LoVo (cell line): ENCODE data around the gene GMCL2.
A peak's percentile ranks its signal among the peaks of the same experiment; 100 is the strongest.

ENCODE experiments used
- DNase-seq: peaks from one replicate; pipeline ENCODE4 v3.0.0-alpha.2; 2016; ENCODE audit warnings: low spot score

The GMCL2 gene

DNA sequence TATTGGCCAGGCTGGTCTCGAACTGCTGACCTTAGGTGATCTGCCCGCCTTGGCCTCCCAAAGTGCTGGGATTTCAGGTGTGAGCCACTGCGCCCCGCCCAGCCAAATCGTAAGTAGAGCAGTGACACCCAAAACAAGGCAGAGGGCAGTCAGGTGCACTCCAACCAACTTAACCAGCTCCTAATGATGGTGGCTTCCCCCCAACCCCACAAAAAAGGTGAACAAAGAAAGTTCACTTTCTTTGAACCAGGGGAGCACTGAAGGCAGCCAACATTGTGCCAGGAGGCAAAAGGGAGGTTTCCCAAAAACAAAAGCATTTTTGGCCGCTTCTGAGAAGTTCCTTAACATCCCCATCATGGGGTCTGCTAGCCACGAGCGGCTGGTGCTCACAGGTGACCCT is 9.6 kb downstream of the GMCL2 start:
- DNase-seq: no peak

DNA sequence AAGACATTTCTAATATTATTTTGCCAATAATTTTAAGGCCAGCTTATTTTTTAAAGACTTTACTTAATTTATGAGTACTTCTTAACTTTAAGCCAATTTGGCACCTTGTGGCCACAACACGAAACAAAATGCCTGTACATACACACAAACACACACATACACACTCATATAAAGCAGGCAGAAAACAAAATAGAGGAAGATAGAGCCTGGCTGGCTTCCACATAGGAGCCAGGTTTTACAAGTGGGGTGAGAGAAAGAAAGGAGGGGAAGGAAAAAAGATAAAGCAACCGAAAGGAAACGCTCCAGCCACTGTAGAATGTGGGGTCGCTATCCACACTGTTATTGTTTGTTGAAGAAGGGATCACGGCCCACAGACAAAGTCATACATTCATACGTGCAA is 10.4 kb downstream of the GMCL2 start:
- DNase-seq: no peak

DNA sequence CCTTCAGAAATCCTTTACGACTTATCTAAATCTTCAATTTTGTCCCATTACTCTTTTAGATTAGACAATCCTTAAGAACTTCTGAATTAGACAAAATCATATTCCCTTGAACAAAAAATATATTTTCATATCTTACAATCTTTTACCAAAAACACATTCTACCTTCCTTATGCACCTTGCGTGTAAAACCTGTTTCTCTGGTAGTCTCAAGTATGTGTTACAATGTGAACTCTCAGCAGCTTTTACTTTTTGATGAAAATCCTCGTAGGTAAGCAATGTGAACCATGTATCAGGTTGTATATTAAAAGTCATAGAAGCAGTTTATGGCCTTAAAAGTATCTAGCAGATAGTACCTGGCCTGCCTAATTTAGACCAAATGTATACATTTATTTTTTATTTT is 12.7 kb downstream of the GMCL2 start:
- no peak for DNase-seq

DNA sequence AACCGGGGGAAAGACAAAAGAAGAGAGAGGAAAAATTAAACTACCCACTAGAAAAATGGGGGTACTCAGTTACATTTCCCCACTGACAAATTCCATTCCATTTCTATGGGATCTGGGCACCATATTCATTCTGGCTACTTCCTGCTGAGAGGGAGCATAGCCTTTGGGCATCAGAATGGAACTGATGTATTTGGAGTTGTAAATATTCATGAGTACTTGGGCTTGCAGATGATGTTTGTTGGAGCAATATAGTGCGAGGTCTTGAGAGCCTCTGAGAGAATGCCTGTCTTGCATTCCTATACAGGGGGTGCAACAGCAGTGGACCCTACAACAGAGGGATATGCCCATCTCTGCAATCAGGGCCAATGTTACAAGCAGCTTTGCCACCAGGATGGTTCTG is 16.7 kb downstream of the GMCL2 start:
- no peak for DNase-seq

DNA sequence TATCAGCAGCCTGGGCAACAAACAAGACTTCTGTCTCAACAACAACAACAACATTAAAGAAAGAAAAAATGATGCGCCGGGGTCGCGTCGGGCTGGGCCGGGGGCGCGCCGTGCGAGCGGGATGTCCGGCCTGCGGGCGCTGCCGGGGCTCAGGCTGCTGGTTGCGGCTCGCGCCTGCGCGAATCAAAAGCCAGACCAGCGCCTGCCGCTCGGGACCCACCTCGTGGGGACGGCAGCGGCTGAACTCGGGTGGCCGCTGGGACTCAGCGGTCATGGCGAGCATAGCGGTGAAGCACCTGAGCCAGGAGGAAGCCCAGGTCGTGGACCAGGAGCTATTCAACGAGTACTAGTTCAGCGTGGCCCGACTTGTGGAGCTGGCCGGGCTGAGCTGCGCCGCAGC is 21.6 kb downstream of the GMCL2 start:
- no peak for DNase-seq

DNA sequence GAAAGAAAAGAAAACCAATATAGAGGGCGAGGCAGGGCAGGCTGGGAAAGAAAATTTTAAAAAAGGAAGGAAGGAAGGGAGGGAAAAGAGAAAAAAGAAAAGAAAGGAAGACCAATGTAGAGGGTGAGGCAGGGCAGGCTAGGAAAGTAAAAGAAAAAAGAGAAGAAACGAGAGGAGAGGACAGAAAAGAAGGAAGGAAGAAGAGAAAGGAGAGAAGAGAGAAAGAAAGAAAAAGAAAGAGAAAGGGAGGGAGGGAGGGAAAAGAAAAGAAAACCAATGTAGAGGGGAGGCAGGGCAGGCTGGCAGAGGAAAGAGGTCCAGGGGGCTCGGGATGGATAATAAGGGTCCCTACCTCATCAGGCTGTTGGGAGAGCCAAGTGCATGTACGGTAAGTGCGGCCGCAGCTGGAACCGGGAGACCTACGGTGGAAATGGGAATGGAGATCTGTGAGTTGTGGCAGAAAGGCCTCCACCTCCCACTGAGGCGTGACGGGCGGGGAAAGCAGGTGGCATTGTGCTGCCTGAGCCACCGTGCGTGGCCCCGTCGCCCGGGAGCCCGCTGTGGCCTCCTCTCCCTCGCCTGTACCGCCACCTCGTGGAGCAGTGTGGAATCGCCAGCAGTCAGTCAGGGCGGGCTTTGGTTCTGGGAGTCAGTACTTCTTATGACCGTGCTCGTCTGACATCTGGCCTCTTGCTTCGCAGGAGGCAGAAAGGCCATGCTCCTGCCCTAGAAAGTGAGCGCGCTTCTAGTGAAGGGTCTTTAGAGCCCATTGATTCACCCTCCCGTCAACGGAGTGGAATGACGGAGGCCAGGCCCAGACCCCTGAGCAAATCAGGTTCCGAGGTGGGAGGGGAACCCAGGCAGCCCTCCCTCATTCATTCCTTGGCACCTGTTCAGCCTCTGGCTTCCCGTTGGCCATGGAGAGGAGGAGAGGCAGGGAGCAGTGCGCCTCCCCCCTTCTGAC is 23.1 kb downstream of the GMCL2 start:
- DNase-seq: peak; percentile 86

DNA sequence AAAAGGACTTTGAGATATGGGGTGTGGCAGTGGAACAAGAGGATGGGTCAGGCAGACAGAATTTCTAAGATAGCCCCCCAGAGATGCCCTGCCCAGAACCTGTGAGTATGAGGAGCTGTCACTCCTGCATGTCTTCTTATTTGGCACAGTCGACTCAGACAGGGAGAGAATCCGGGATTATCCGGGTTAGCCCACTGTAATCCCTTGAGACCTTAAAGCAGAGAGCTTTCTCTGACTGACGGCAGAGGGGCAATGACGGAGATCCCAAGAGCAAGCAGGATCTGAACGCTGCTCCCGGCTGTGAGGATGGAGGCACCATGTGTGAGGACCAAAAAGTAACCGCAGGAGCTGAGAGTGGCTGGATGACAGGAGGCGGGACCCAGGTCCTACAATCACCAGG is 24.7 kb downstream of the GMCL2 start:
- no peak for DNase-seq

DNA sequence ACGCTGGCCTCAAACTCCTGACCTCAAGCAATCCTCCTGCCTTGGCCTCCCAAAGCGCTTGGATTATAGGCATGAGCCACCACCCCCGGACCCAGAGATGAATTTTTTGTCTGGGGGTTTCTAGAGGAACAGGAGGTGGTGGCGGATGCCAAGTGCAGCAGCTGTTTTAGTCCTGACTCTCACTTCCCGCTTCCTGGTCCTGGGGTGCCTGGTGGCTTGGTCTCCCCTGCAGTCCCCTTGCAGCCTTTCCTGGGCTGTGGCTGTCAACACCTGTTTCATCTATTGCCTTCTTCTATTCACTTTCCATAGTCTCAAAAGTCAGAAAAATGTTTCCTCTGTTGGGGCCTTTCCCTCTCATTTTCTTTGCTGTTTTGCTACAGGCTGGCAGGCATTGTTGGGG is 27.0 kb downstream of the GMCL2 start:
- DNase-seq: no peak

DNA sequence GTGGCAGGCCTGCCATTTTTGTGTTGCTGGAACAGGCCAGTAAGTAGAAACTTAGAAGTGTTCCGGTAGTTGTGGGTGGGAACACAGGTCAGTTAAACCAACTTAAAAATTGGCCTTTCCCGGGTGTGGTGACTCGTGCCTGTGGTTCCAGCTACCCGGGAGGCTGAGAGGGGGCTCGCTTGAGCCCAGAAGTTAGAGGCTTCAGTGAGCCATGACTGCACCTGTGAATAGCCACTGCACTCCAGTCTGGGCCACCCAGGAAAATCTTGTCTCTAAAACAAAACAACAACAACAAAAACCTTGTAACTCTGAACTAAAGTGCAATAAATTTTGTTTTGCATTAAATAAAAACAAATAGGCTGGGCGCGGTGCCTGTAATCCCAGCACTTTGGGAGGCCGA is 32.1 kb downstream of the GMCL2 start:
- DNase-seq: no peak

DNA sequence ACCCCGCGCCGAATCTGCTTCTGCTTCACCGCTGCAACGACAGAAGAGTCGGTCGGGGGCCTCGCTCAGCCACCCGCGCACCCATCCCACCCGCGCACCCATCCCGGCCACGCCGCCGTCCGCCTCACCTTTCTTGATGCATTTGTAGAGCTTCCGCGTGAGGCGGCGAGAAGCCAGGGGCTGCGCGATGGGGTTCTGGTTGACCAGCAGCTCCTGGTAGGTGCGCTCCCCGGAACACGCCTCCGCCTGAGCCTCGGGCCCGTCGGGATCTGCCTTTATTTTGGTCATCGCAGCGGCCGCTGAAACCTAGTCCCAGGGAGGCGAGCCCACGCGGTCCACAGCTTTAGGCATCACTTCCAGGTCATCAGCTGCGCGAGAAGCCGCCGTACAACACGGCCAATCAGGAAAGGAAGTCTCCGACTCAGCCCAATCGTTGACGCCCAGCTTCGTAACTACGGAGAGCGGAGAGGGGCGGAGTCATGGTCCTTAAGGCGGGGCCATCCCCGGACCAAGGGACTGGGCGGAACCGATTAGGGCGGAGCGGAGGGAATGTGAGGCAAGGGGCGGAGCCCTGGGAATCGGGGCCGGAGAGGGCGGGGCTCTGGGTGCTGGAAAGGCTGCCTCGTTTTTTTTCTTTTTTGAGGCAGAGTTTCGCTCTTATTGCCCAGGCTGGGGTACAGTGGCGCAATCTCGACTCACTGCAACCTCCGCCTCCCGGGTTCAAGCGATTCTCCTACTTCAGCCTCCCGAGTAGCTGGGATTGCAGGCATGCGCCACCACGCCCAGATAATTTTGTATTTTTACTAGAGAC is 33.4 kb downstream of the GMCL2 start, which contains the start of gene NHP2:
TSS of gene NHP2 (minus strand) at position 356 of the 811 bp plus-strand sequence. CDS start at position 288, 68 bp downstream.
- peak; percentile 100 for DNase-seq

DNA sequence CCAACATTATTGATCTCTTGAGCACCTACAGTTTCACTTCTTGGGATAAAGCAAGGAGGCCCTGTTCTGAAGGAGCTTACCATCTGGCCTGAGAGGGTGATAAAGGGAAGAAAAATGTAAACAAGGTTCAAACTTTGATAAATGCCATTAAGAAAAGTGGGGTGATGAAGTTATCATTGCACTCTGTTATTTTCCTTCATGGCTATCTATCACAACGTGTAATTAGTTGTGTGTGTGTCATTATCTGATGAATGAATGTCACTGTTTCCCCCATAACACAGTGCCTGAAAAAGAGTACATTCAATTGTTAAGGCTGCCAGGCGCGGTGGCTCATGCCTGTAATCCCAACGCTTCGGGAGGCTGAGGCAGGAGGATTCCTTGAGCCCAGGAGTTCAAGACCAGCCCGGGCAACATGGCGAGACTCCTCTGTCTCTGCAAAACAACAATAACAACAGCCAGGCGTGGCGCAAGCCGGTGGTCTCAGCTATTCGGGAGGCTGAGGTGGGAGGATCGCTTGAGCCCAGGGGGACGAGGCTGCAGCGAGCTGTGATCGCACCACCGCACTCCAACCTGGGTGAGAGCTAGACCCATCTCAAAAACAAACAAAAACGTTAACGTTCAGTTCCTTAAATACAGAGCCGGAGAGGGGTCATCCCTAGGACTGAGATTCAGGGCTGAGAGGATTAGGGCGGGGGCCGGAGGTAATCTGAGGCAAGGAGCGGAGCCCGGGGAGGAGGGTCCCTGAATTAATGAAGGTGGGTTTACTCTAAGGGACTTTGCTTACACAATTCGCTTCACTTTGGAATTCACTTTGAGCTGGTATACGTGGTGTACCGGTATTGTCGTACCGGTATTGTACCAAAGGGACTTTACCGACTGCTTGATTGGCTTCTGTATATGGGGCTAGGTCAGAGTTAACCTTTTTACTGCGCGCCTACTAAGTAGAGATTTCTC is 34.4 kb downstream of the GMCL2 start:
- DNase-seq: no peak

DNA sequence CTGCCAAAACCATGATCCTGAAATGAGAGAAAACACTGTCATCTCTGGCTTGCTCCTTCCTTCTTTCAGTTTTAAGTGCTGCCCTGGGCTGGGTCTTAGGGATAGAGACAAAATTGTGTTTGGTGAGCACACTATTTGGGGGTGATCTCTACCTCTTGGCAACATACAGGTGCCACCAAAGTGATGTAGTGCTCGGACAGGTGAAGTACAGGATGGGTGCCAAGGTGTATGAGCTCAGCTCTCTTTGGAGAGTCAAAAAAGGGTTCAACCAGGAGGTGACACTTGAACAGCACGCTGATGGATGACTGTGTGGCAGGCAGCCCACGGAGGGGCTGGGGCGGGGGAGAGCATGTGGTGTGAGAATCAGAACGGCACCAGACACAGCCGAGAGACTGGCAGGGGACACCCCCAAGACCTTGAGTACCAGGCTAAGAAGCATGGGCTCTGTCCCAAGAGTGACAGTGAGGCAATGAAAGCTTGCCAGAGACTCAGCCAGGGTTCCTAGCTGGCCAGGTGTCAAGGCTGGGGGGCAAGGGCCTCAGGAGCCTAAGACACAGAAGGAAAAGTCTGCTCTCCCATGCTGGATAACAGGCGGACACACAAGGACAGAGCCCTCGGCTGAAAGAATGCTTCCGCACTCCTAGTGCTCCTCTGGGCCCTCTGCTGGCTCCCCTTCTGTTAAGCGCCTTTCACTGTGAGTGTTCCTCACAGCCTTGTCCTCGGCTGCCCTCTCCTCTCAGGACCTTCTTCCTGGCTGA is 36.0 kb downstream of the GMCL2 start:
- DNase-seq: no peak

DNA sequence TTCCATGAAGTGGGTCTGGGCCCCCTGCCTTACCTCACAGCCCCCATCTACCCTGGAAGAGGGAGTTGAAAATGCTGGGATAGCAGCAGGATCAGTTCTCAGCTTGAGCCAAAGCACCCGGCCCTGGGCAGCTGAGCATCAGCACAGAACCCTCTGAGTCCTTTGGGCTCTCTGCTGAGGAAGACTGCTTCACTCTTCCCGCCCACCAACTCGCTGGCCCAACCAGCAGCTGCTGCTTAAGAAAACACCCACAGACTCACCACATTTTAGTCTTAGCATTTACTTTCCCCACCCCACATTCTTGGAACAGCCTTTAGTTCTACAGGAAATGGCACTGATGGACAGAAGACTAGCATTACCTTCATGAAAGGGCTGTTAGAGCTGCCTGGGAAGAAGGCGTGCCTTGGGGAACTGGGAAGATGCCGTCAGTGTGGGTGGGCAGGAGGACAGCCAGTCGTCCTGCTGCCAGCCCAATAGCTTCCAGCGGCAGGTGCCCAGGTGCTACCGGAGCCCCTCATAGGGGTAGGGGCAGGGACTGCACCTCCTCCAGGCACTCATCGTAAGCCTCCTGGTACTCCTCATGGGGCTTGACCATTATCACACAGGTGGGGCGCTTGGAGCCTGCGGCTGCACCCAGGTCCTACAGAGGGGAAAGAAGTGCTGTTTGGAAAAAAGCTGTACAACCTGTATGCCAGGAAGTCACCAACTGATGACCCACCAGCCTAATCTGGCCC is 37.8 kb downstream of the GMCL2 start:
- DNase-seq: no peak

DNA sequence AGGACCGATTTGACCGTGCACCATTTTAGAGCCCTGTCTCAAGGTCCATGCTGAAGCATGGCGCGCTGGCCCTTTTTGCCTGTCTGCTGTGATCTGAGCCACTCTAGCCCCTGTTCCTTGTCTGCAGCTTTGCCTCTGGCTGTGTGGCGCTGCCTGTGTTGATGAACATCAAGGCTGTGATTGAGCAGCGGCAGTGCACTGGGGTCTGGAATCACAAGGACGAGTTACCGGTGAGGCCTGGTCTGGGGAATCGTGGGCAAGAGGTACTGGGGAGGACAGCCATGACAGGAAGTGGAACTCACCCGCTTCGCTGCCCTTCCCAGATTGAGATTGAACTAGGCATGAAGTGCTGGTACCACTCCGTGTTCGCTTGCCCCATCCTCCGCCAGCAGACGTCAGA is 39.8 kb downstream of the GMCL2 start:
- no peak for DNase-seq

DNA sequence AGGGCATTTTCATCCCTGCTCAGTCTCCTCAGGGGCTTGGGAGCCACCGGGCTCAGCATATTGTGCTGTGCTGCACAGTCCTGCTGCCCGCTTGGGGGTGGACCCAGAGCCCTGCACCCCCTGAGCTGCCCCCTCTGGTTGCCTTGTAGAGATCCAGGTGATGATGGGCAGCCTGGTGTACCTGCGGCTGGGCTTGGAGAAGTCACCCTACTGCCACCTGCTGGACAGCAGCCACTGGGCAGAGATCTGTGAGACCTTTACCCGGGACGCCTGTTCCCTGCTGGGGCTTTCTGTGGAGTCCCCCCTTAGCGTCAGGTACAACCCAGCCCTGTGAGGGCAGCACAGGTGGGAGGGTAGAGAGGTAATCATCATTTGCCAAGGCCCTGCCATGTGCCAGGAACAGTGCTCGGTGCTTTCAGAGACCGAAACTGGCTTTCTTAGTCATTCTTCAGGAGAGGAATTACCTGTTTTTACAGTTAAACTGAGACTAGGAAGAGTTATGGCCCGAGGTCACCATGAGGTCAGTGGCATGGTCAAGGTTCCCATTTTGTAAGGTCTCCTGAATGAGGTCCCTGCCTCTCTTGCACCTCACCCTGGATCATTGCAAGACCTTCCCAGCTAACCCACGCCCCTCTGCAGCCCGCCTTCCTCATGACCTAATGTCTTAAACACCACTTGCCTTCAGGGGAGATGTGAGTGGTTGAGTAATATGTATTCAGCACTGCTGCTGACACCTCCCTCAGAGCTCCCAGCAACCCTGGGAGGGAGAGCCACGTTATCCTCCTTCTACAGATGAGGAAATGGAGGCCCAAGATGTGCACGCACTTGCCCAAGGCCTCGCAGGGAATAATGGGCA is 41.0 kb downstream of the GMCL2 start:
- DNase-seq: peak; percentile 62

DNA sequence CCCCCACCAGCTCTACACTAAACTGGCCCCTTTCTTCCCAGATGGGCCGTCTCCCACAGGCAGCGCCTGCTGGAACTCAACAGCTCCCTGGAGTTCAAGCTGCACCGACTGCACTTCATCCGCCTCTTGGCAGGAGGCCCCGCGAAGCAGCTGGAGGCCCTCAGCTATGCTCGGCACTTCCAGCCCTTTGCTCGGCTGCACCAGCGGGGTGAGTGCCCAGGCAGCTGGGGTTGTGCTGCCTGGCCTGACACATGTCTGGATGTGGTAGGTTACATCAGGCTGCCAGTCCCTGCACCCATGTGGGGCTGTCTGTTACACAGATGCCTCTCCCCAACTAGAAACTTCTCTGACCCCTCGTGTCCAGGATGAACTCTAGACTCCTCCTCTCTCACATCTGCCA is 43.3 kb downstream of the GMCL2 start:
- no peak for DNase-seq

DNA sequence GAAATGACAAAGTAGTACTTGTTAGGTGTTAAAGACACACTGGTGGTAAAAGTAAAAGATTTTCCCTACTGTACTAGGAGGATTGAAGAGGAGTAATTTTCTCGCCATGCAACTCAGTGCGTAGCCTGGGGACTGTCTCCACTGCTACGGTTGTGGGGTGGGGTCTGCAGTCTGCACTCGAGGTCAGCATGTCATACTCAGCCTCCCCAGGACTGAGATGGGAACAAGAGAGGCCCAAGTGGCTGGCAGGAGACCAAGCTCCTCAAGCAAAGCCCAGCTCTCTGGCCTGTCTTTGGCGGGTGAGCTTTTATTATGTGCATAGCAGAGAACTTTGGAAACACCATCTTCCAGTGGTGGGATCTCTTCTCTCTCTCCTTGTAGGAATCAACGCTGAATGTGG is 43.9 kb downstream of the GMCL2 start:
- DNase-seq: no peak

DNA sequence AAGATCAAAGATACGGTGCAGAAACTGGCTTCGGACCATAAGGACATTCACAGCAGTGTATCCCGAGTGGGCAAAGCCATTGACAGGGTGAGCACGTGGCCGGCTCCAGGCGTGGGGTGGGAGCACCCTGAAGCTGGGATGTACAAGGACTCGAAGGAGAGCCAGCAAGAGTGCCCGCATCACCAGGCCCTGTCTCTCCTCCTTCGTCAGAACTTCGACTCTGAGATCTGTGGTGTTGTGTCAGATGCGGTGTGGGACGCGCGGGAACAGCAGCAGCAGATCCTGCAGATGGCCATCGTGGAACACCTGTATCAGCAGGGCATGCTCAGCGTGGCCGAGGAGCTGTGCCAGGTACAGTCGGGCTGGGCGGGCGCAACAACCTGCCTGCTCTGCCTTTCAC is 44.5 kb downstream of the GMCL2 start:
- DNase-seq: no peak

DNA sequence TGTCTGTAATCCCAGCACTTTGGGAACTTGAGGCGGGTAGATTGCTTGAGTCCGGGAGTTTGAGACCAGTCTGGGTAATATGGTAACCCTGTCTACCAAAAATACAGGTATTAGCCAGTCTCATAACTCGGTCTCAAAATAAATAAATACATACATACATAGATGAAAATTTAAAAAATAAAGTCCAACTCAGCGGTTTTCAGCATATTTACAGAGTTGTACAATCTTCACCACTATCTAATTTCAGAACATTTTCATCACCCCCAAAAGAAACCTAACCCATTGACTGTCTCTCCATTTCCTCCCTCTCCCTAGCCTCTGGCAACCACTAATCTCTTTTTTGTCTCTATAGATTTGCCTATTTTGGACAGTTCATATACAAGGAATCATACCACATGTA is 45.6 kb downstream of the GMCL2 start:
- no peak for DNase-seq

DNA sequence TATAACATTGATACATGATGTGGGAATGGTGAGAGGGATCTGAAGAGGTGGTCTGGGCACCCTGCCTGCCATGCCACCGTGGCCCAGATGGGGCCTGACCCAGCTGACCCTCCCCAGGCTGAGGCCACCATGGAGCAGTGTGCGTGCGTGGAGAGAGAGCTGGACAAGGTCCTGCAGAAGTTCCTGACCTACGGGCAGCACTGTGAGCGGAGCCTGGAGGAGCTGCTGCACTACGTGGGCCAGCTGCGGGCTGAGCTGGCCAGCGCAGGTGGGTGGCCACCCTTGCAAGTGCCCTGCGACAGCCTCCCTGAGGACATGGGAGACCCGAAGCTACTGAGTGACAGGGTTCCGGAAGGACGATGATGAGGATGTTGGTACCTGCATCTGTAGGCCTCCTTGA is 49.2 kb downstream of the GMCL2 start:
- no peak for DNase-seq
